GM11168 (cell line): Measurements from ENCODE around the gene CEP76.
"Not testable (repeated sequence)": the region's sequence is repeated elsewhere in the genome, so short reads cannot be mapped to it uniquely, and the experiment has no call there.

Experiments
- in situ Hi-C: fragments of 300-500 bp; cut with MboI; formaldehyde crosslinking; loops from one replicate; pipeline ENCODE4 v1.12.0; 2022; ENCODE audit warnings: low sequenced_read_pairs; ENCODE audit not compliant: unreplicated experiment

CEP76 gene

GRCh38 chr18:12652861-12653401, 49.6 kb downstream of the CEP76 start:
- in situ Hi-C loops: no loop called here

- in situ Hi-C loops: no loop called here
Observed at GRCh38 chr18:12651651-12652050, 50.9 kb downstream of the CEP76 start.

DNA sequence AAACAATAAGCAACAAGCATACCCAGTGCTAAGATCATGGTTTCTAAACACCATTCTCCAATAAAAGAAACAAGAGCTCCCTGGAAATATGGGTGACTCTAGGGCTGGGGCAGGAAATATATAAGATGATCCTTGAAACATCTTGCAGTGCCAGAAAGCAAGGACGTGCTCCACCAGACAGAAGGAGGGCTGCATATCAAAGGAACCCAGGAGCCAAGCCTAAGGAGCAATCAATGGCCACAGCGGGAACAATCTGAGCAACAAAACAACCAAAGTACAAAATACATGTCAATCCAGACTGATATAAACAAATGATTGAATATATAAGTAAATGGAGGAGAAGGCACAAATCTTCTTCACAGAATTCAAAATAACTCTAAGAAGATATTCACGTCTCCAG, 54.8 kb downstream of the CEP76 start:
- in situ Hi-C loops: no loop called here

DNA sequence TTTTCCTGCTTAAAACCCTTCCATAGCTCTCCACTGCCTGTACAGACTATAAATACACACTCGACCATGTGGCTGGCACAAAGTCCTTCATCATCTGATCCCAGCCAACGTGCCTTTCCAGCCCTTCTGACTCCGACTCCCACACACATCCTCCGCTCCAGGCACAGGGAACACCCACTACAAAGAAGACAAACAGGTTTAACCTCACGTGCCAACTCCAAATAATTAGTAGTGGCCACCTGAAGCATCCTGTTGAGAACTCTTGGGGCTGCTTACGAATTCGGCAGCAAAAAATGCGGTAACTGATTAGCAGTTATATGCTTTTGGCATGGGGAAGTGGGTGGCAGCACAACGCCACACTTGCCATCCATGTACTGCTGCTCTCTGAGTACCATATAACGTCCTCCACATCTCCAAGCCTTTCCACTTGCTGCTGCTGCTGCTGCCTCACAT, 56.7 kb downstream of the CEP76 start:
- in situ Hi-C loops: no loop called here

GRCh38 chr18:12645254-12645653, 57.3 kb downstream of the CEP76 start:
- in situ Hi-C loops: no loop called here

DNA sequence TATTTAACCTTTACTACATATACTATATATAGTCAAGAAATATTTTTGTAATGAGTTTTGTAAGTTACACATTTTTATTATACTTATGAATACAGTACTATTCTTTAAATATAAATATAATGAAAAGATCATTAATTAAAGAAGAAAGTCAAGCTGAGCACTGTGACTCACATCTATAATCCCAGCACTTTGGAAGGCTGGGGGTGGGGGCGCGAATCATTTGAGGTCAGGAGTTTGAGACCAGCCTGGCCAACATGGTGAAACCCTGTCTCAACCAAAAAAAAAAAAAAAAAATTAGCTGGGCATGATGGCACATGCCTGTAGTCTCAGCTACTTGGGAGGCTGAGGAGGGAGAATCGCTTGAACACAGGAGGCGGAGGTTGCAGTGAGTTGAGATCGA, 58.8 kb downstream of the CEP76 start:
- in situ Hi-C loops: not testable (repeated sequence)

DNA sequence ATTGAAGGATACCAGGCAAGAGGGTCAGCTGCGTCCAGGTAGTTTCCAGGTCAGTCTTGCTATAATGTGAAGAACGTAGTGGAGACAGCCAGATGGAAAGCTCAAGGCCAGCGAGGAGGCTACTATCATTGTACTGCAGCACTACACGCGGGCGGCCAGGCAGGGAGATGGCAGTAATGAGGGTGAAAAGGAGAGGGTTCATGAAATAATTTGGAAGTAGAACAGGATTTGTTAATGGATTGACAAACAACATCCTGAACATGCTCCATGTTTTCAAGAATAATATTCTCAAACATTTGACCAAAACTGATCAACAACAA, 61.7 kb downstream of the CEP76 start:
- in situ Hi-C loops: no loop called here

- in situ Hi-C loops: no loop called here
Observed at GRCh38 chr18:12639990-12640880, 62.3 kb downstream of the CEP76 start.

- in situ Hi-C loops: no loop called here
Observed at GRCh38 chr18:12638644-12639124, 63.8 kb downstream of the CEP76 start.

DNA sequence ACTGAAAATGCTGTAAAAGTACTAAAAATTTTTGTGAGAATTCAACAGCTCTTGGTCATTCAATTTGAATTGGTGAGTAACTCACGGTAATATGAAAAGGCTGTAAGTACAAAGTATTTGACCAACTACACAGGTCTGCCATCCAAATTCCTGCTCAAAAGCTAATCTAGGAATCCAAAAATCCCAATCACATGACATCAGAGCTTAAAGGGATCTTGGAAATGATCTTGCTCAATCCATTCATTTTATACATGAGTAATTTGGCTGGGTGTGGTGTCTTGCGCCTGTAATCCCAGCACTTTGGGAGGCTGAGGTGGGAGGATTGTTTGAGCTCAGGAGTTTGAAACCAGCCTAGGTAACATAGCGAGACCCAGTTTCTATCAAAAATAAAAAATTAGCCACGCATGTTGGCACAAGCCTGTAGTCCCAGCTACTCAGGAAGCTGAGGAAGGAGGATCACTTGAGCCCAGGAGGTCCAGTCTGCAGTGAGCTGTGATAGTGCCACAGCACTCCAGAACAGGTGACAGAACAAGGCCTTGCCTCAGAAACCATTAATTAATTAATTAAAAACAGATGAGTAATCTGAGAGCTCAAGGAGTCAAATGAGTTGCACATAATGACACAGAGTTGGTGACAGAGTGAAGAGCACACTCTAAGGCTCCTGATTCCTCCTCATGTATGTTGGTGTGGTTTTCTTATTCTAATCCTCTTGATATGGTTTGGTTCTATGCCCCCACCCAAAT, 64.5 kb downstream of the CEP76 start:
- in situ Hi-C loops: no loop called here

GRCh38 chr18:12637393-12637792, 65.1 kb downstream of the CEP76 start:
- in situ Hi-C loops: no loop called here

- in situ Hi-C loops: no loop called here
Observed at GRCh38 chr18:12631831-12632477, 70.6 kb downstream of the CEP76 start.

GRCh38 chr18:12630136-12630535, 72.4 kb downstream of the CEP76 start:
- in situ Hi-C loops: no loop called here

GRCh38 chr18:12628706-12629702, 73.5 kb downstream of the CEP76 start:
- in situ Hi-C loops: no loop called here

GRCh38 chr18:12627199-12627598, 75.3 kb downstream of the CEP76 start:
- in situ Hi-C loops: not testable (repeated sequence)

GRCh38 chr18:12625241-12625640, 77.3 kb downstream of the CEP76 start:
- in situ Hi-C loops: no loop called here
